SK-N-SH treated with all-trans-retinoic acid at 6 μM for 48 hours (cell line): ENCODE results near the gene RECK.

Experiments used
- ISL1 ChIP-seq: fragments of 250-450 bp; sonication (Bioruptor Pico); IDR thresholded peaks from 2 replicates; pipeline ENCODE4 v2.1.2; 2022; ENCODE audit warnings: mild to moderate bottlenecking, moderate library complexity
- PATZ1 ChIP-seq: fragments of 250-450 bp; sonication (Bioruptor Pico); IDR thresholded peaks from 2 replicates; pipeline ENCODE4 v1.8.0; 2020; ENCODE audit warnings: mild to moderate bottlenecking, moderate library complexity, borderline replicate concordance
- RARB ChIP-seq: fragments of 250-450 bp; sonication (Bioruptor Pico); IDR thresholded peaks from 2 replicates; pipeline ENCODE4 v1.8.0; 2021; ENCODE audit warnings: mild to moderate bottlenecking, moderate library complexity
- SNAI2 ChIP-seq: fragments of 250-450 bp; sonication (Bioruptor Pico); IDR thresholded peaks from 2 replicates; pipeline ENCODE4 v1.5.0; 2020; ENCODE audit warnings: mild to moderate bottlenecking, moderate library complexity
- TCF4 ChIP-seq: fragments of 250-450 bp; sonication (Bioruptor Pico); IDR thresholded peaks from 2 replicates; pipeline ENCODE4 v1.8.0; 2021; ENCODE audit warnings: mild to moderate bottlenecking, moderate library complexity, borderline replicate concordance
- TF ChIP-seq, protein P1 (sequence below): fragments of 250-450 bp; sonication (Bioruptor Pico); IDR thresholded peaks from 2 replicates; pipeline ENCODE4 v1.5.1; 2020; ENCODE audit warnings: low read depth, mild to moderate bottlenecking, moderate library complexity

GRCh38 chr9:35990155-35990554, 46.6 kb upstream of the RECK start:
- no peak for TF ChIP-seq SNAI2
- TF ChIP-seq PATZ1, result no peak
- no peak for TF ChIP-seq RARB (CRISPR knock-in tag)
- TF ChIP-seq, protein P1, sequence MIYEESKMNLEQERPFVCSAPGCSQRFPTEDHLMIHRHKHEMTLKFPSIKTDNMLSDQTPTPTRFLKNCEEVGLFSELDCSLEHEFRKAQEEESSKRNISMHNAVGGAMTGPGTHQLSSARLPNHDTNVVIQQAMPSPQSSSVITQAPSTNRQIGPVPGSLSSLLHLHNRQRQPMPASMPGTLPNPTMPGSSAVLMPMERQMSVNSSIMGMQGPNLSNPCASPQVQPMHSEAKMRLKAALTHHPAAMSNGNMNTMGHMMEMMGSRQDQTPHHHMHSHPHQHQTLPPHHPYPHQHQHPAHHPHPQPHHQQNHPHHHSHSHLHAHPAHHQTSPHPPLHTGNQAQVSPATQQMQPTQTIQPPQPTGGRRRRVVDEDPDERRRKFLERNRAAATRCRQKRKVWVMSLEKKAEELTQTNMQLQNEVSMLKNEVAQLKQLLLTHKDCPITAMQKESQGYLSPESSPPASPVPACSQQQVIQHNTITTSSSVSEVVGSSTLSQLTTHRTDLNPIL (CRISPR knock-in tag), result no peak
- TF ChIP-seq ISL1 (CRISPR knock-in tag), result no peak
- no peak for TF ChIP-seq TCF4 (CRISPR knock-in tag)
